Progenitor cell of endocrine pancreas (in vitro differentiated cells): Measurements from ENCODE around the gene SPEF2. TPM values are rescaled to one million over a fixed set of nuclear protein-coding genes. Genes with fewer than 3 reads are reported as not detected.
"Not testable (repeated sequence)": the region's sequence is repeated elsewhere in the genome, so short reads cannot be mapped to it uniquely, and the experiment has no call there.

Source experiments
- DNase-seq: peaks from one replicate; pipeline ENCODE4 v3.0.0; 2021; ENCODE audit warnings: low spot score; ENCODE audit not compliant: unreplicated experiment
- H3K27ac Mint-ChIP-seq: 2 replicates; pipeline ENCODE4 v1.8.0; 2021; ENCODE audit warnings: mild to moderate bottlenecking, moderate library complexity, mixed read lengths
- H3K27me3 Mint-ChIP-seq: 2 replicates; pipeline ENCODE4 v1.8.0; 2021; ENCODE audit warnings: mixed read lengths
- H3K36me3 Mint-ChIP-seq: 2 replicates; pipeline ENCODE4 v1.8.0; 2022; ENCODE audit warnings: mixed read lengths; ENCODE audit not compliant: insufficient read depth
- H3K4me1 Mint-ChIP-seq: 2 replicates; pipeline ENCODE4 v1.8.0; 2021; ENCODE audit warnings: low read depth, mixed read lengths
- H3K4me3 Mint-ChIP-seq: 2 replicates; pipeline ENCODE4 v1.8.0; 2021; ENCODE audit warnings: low read depth, mild to moderate bottlenecking, moderate library complexity, mixed read lengths
- H3K9me3 Mint-ChIP-seq: 2 replicates; pipeline ENCODE4 v1.8.0; 2021; ENCODE audit warnings: low read depth, mixed read lengths
- CTCF ChIP-seq: fragments of 200-600 bp; sonication (generic); IDR thresholded peaks from one replicate; pipeline ENCODE4 v1.5.0; 2021; ENCODE audit warnings: antibody characterized with exemption, mild to moderate bottlenecking; ENCODE audit not compliant: unreplicated experiment
- total RNA-seq: library from RNA; stranded (reverse); gene quantifications from 2 replicates; pipeline ENCODE4 v1.2.1, GENCODE V29; 2021

Gene SPEF2
- total RNA-seq, 1 donor from 2014 or later = 16.0 TPM

GRCh38 chr5:35842856-35843255 lies 225.2 kb downstream of the SPEF2 start:
- peaks cover 22% of the 10 kb centered on the region for H3K9me3 Mint-ChIP-seq
- H3K27me3 Mint-ChIP-seq = no peaks in the 10 kb centered on the region
- H3K27ac Mint-ChIP-seq = no peak overlapping the region
- no peak overlapping the region for H3K4me3 Mint-ChIP-seq
- peaks cover 2% of the 10 kb centered on the region for H3K36me3 Mint-ChIP-seq
- no peak for DNase-seq
- no peak for TF ChIP-seq CTCF
- no peaks in the 10 kb centered on the region for H3K4me1 Mint-ChIP-seq

GRCh38 chr5:35845508-35845907 lies 227.8 kb downstream of the SPEF2 start:
- peaks cover 22% of the 10 kb centered on the region for H3K9me3 Mint-ChIP-seq
- H3K4me1 Mint-ChIP-seq = not testable (repeated sequence)

GRCh38 chr5:35847491-35847890 lies 229.8 kb downstream of the SPEF2 start:
- Mint-ChIP-seq H3K36me3 (peaks cover 2% of the 10 kb centered on the region), H3K27me3 (peaks cover 4% of the 10 kb centered on the region), H3K4me3 (no peak overlapping the region), H3K4me1 (no peaks in the 10 kb centered on the region), H3K27ac (no peak overlapping the region), H3K9me3 (peaks cover 22% of the 10 kb centered on the region)
- no peak for TF ChIP-seq CTCF
- no peak for DNase-seq

More at GRCh38 chr5:35845508-35845907, 227.8 kb downstream of the SPEF2 start:
- H3K27ac Mint-ChIP-seq, DNase-seq, H3K4me3 Mint-ChIP-seq, H3K27me3 Mint-ChIP-seq, H3K36me3 Mint-ChIP-seq: not testable (repeated sequence)

GRCh38 chr5:35847961-35848360 lies 230.3 kb downstream of the SPEF2 start:
- Mint-ChIP-seq H3K4me1 (no peaks in the 10 kb centered on the region), H3K4me3 (no peak overlapping the region), H3K36me3 (peaks cover 2% of the 10 kb centered on the region), H3K27ac (no peak overlapping the region), H3K27me3 (peaks cover 4% of the 10 kb centered on the region), H3K9me3 (peaks cover 22% of the 10 kb centered on the region)
- no peak for DNase-seq
- no peak for TF ChIP-seq CTCF

GRCh38 chr5:35849860-35850259 lies 232.2 kb downstream of the SPEF2 start:
- Mint-ChIP-seq H3K27me3 (peaks cover 4% of the 10 kb centered on the region), H3K4me1 (no peaks in the 10 kb centered on the region), H3K27ac (no peak overlapping the region), H3K9me3 (peaks cover 11% of the 10 kb centered on the region), H3K4me3 (no peak overlapping the region), H3K36me3 (no peaks in the 10 kb centered on the region)
- TF ChIP-seq CTCF = no peak
- DNase-seq = no peak

- TF ChIP-seq CTCF = no peak
- peaks cover 4% of the 10 kb centered on the region for H3K4me1 Mint-ChIP-seq
- no peaks in the 10 kb centered on the region for H3K36me3 Mint-ChIP-seq
- H3K9me3 Mint-ChIP-seq = peaks cover 5% of the 10 kb centered on the region
- no peak overlapping the region for H3K4me3 Mint-ChIP-seq
- no peak for DNase-seq
- peaks cover 4% of the 10 kb centered on the region for H3K27me3 Mint-ChIP-seq
- H3K27ac Mint-ChIP-seq = no peak overlapping the region
These were observed 233.5 kb downstream of the SPEF2 start for GRCh38 chr5:35850967-35851680.
